Activated CD4-positive, alpha-beta T cell treated with anti-CD3 and anti-CD28 coated beads, Interleukin-2, amount 10 ng/mL, durations not matched to agents 24 days and 14 days (primary cell): ENCODE results near the gene RAP1GDS1. TPM values are rescaled to one million over a fixed set of nuclear protein-coding genes. Genes with fewer than 3 reads are reported as not detected.
A peak's percentile ranks its signal among the peaks of the same experiment; 100 is the strongest.
"Not testable (repeated sequence)": the region's sequence is repeated elsewhere in the genome, so short reads cannot be mapped to it uniquely, and the experiment has no call there.

Source experiments
- DNase-seq: peaks from one replicate; pipeline ENCODE4 v3.0.0; 2022
- H3K27ac Mint-ChIP-seq: one replicate; pipeline ENCODE4 v1.8.0; 2022; ENCODE audit warnings: mild to moderate bottlenecking, mixed read lengths
- H3K27me3 Mint-ChIP-seq: one replicate; pipeline ENCODE4 v1.8.0; 2022; ENCODE audit warnings: mixed read lengths
- H3K36me3 Mint-ChIP-seq: one replicate; pipeline ENCODE4 v1.8.0; 2022; ENCODE audit warnings: low read depth, mild to moderate bottlenecking, mixed read lengths
- H3K4me1 Mint-ChIP-seq: one replicate; pipeline ENCODE4 v1.8.0; 2021; ENCODE audit warnings: mixed read lengths
- H3K4me3 Mint-ChIP-seq: one replicate; pipeline ENCODE4 v1.8.0; 2022; ENCODE audit warnings: mild to moderate bottlenecking, moderate library complexity, mixed read lengths
- H3K9me3 Mint-ChIP-seq: one replicate; pipeline ENCODE4 v1.8.0; 2021; ENCODE audit warnings: mixed read lengths
- intact Hi-C: fragments of 100-400 bp; cut with micrococcal nuclease; formaldehyde crosslinking; loops from one replicate; pipeline ENCODE4 v1.15.1; 2023
- total RNA-seq: library from RNA; stranded (reverse); gene quantifications from 2 replicates; pipeline ENCODE4 v1.2.3, GENCODE V29; 2022

Gene RAP1GDS1
- total RNA-seq, 1 donor from 2014 or later, result 60.2 TPM

DNA sequence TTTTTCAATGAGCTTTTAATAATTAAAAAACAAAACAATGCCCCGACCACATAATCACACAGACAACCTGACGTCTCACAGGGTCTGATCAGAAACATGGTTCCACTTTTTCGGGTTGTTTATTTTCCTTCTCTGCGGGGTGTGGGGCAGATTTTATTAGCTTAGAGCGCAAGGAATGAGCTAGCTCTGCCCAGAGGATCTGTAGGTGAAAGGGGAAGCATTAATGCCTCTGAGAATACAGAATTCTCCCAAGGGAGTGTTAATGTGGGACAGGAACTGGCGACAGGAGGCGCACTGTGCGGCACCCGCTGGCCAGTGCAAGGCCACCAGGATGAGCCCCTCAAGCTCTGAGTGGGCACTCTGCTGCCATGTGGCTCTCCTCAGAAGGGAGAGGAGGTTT, 215.7 kb downstream of the RAP1GDS1 start:
- H3K4me3 Mint-ChIP-seq, result no peak overlapping the region
- DNase-seq, result no peak
- peaks cover 56% of the 10 kb centered on the region for H3K4me1 Mint-ChIP-seq
- no peaks in the 10 kb centered on the region for H3K27me3 Mint-ChIP-seq
- peaks cover 5% of the 10 kb centered on the region for H3K9me3 Mint-ChIP-seq
- intact Hi-C loops, result no loop called here
- peaks cover 64% of the 10 kb centered on the region for H3K36me3 Mint-ChIP-seq
- no peak overlapping the region for H3K27ac Mint-ChIP-seq

DNA sequence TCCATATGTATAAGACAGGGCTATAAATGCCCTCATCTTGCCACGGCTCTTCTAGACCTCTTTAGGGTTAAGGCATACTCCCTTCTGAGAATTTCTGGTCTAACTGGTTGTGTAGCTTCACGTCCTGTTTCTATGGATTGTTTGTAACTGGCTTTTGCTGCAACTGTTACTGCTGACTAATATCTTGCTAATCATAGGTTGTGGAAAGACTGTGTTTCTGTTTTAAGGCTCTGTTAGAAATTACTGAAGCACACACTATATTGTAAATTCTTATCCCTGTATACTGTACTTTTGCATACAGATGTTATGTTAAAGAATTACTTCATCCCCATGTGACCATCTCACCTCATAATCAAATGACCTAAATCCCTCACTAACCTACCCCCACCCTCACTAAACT, 218.4 kb downstream of the RAP1GDS1 start:
- DNase-seq, H3K9me3 Mint-ChIP-seq, intact Hi-C loops, H3K27me3 Mint-ChIP-seq: not testable (repeated sequence)
- Mint-ChIP-seq H3K36me3 (peaks cover 50% of the 10 kb centered on the region), H3K27ac (peak overlapping the region; percentile 71), H3K4me3 (peak overlapping the region; percentile 15), H3K4me1 (peaks cover 66% of the 10 kb centered on the region)

- Mint-ChIP-seq H3K4me1 (peaks cover 66% of the 10 kb centered on the region), H3K27me3 (no peaks in the 10 kb centered on the region), H3K4me3 (no peak overlapping the region), H3K36me3 (peaks cover 46% of the 10 kb centered on the region), H3K9me3 (no peaks in the 10 kb centered on the region), H3K27ac (peak overlapping the region; percentile 99)
- intact Hi-C loops, result loop anchor here (5.0 to 10.0 kb wide), 3 partner anchors 447 to 1364 kb away; partner anchors contain the start of genes EIF4E and METAP1
- DNase-seq, result no peak
These were observed 219.4 kb downstream of the RAP1GDS1 start for GRCh38 chr4:98480535-98480934.

DNA sequence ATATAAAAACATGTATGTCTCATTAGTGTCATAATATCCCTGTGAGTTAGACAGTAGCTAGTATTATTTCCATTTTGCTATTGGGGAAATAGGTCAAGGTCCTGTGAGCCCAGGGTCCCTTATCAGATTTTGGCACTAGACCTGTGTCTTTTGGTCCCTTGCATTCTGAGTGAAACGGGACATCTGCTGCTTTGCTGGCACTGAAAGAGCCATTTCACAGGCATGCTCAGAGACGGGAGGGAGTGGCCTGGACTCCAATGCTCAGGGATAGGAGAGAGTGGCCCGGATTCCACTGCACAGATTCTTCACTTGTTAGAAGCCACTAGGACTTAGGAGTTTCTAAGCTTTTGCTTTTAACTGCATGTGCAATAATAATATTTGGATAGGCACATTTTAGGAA, 220.0 kb downstream of the RAP1GDS1 start:
- Mint-ChIP-seq H3K4me3 (no peak overlapping the region), H3K9me3 (no peaks in the 10 kb centered on the region), H3K27me3 (no peaks in the 10 kb centered on the region), H3K36me3 (peaks cover 45% of the 10 kb centered on the region), H3K27ac (peak overlapping the region; percentile 99), H3K4me1 (peaks cover 72% of the 10 kb centered on the region)
- intact Hi-C loops, result loop anchor here (5.0 to 10.0 kb wide), 3 partner anchors 446 to 1364 kb away; partner anchors contain the start of genes EIF4E and METAP1
- no peak for DNase-seq

- Mint-ChIP-seq H3K36me3 (peaks cover 41% of the 10 kb centered on the region), H3K4me3 (peak overlapping the region; percentile 80), H3K4me1 (peaks cover 76% of the 10 kb centered on the region), H3K27ac (peak overlapping the region; percentile 99), H3K27me3 (no peaks in the 10 kb centered on the region), H3K9me3 (no peaks in the 10 kb centered on the region)
- intact Hi-C loops, result loop anchor here (5.0 to 10.0 kb wide), 3 partner anchors 445 to 1362 kb away; partner anchors contain the start of genes EIF4E and METAP1
- no peak for DNase-seq
These were observed 221.3 kb downstream of the RAP1GDS1 start for GRCh38 chr4:98482503-98482846.

GRCh38 chr4:98482847-98483806, 221.9 kb downstream of the RAP1GDS1 start:
- H3K4me3 Mint-ChIP-seq, result peak overlapping the region; percentile 80
- no peaks in the 10 kb centered on the region for H3K9me3 Mint-ChIP-seq
- H3K27ac Mint-ChIP-seq, result peak overlapping the region; percentile 99

DNA sequence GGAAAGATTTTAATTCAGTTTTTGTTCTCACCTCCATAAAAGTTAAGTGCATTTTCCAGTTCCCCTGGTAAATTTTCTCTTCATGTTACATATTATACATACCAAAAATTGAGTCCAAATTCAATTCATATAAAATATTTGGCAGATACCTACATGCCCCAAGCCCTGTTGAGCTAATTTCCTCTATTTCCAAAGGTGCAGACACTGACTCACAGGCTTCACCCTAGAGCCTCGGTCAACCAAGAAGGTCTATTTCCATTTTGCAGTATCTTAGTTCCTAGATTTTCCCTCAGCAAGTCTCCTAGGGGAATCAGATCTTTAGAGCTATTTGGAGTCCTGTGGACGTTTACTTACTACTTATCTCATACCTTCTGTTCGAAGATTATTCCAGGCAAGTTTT, 222.8 kb downstream of the RAP1GDS1 start:
- Mint-ChIP-seq H3K4me3 (peak overlapping the region; percentile 80), H3K27me3 (no peaks in the 10 kb centered on the region), H3K27ac (peak overlapping the region; percentile 99), H3K9me3 (no peaks in the 10 kb centered on the region), H3K36me3 (peaks cover 33% of the 10 kb centered on the region), H3K4me1 (peaks cover 78% of the 10 kb centered on the region)
- intact Hi-C loops, result loop anchor here (5.0 to 10.0 kb wide), 3 partner anchors 443 to 1361 kb away; partner anchors contain the start of genes EIF4E and METAP1
- DNase-seq, result no peak

More at GRCh38 chr4:98482847-98483806, 221.9 kb downstream of the RAP1GDS1 start:
- intact Hi-C loops, result loop anchor here (1.0 to 10.0 kb wide), 10 partner anchors 10 to 1362 kb away; partner anchors contain the start of genes EIF4E, METAP1 and TSPAN5
- peaks cover 79% of the 10 kb centered on the region for H3K4me1 Mint-ChIP-seq
- peaks cover 39% of the 10 kb centered on the region for H3K36me3 Mint-ChIP-seq
- DNase-seq, result peak; percentile 75
- no peaks in the 10 kb centered on the region for H3K27me3 Mint-ChIP-seq

DNA sequence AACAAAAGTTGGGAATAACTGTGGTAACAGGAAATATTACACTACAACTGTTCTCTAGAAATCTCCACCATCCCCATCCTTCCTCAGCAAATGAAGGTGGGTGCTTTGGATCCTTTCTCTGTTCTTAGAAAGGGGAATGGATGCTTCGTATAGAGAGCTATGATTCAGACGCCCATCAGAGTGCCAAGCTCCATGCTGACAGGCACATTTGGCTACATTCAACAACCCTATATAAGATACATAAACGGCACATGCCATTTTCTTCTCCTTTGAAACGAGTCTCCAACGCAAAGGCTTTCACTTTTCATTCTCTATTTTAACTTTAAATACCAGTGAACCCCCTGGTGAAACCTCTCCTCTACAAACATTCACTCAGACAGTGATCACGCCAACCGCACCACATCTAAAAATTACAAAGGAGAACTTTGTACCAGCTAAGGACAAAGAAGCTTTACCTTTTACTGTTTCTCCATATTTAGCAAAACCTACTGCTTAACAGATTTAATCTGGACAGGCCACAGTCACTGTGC, 224.7 kb downstream of the RAP1GDS1 start:
- Mint-ChIP-seq H3K27me3 (no peaks in the 10 kb centered on the region), H3K4me1 (peaks cover 66% of the 10 kb centered on the region), H3K9me3 (no peaks in the 10 kb centered on the region), H3K27ac (peak overlapping the region; percentile 87), H3K36me3 (peaks cover 33% of the 10 kb centered on the region), H3K4me3 (peak overlapping the region; percentile 46)
- intact Hi-C loops, result loop anchor here (10.0 kb wide), 1 partner anchor 1359 kb away; no protein-coding TSS in a partner anchor
- peak; percentile 64 for DNase-seq

DNA sequence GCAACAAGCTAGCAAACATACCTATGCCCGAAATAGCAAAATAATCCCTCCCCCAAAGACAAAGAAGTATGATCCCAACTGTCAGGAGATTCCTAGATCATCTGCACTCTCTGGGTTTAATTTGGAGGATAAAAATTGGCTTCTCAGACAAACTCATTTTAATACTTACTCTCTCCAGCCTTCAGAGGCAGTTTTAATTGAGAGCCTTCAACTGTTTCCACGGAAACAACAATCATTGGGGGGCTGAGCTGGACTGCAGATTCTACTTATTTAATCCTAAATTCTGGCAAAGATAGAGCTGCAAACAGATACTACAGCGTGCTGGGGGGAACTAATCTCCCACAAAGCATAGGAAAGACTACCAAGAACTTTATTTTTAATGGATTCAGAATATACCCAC, 229.1 kb downstream of the RAP1GDS1 start:
- Mint-ChIP-seq H3K27ac (no peak overlapping the region), H3K27me3 (no peaks in the 10 kb centered on the region), H3K9me3 (no peaks in the 10 kb centered on the region), H3K4me3 (no peak overlapping the region), H3K4me1 (peaks cover 48% of the 10 kb centered on the region), H3K36me3 (peaks cover 31% of the 10 kb centered on the region)
- intact Hi-C loops, result no loop called here
- DNase-seq, result no peak

DNA sequence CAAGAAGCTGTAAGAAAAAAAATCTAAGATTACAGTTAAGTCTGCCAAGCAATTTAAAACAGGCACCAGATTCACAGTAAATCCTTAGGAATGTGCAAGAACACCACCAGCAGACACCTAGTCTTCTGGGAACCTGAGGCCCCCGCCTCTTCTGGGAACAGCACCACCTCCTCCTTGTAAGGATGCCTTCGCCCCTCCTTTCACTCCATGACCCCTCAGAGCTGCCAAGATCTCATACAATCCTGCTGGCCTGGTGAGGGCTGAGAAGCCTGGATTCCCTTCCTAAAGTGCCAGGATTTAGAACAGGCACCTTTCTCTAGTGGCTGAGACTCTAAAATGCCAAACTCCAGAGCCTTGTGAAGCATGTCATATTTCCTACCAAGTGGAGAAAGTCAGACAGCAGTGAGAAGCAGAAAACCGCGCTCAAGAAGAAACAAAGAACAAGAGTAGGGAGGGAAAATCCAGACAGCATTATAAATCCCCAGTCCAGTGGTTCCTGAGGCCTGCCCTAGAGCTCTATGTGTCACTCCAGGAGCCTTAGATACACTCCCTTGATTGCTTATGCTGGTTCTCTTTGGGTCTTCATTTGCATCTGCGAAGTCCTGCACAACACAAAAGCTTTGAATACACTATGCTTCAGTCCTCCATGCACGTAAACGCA, 230.8 kb downstream of the RAP1GDS1 start:
- no peak overlapping the region for H3K4me3 Mint-ChIP-seq
- no peaks in the 10 kb centered on the region for H3K9me3 Mint-ChIP-seq
- no peaks in the 10 kb centered on the region for H3K27me3 Mint-ChIP-seq
- H3K4me1 Mint-ChIP-seq, result peaks cover 33% of the 10 kb centered on the region
- H3K36me3 Mint-ChIP-seq, result peaks cover 21% of the 10 kb centered on the region
- DNase-seq, result no peak
- intact Hi-C loops, result no loop called here
- peak overlapping the region; percentile 68 for H3K27ac Mint-ChIP-seq

- peak overlapping the region; percentile 32 for H3K4me3 Mint-ChIP-seq
- H3K9me3 Mint-ChIP-seq, result no peaks in the 10 kb centered on the region
- H3K27me3 Mint-ChIP-seq, result no peaks in the 10 kb centered on the region
- peak overlapping the region; percentile 84 for H3K27ac Mint-ChIP-seq
- peaks cover 31% of the 10 kb centered on the region for H3K4me1 Mint-ChIP-seq
- no peak for DNase-seq
- intact Hi-C loops, result loop anchor here (1.0 kb wide), 2 partner anchors 10 to 18 kb away; no protein-coding TSS in a partner anchor
- H3K36me3 Mint-ChIP-seq, result peaks cover 21% of the 10 kb centered on the region
These were observed 232.1 kb downstream of the RAP1GDS1 start for GRCh38 chr4:98493296-98493695.
